ENCODE measurements around the gene PET117. TPM values are rescaled to one million over a fixed set of nuclear protein-coding genes. Genes with fewer than 3 reads are reported as not detected.

Gene PET117, protein sequence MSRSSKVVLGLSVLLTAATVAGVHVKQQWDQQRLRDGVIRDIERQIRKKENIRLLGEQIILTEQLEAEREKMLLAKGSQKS
- total RNA-seq = 13.9 and 17.6 TPM in 2 replicates

DNA sequence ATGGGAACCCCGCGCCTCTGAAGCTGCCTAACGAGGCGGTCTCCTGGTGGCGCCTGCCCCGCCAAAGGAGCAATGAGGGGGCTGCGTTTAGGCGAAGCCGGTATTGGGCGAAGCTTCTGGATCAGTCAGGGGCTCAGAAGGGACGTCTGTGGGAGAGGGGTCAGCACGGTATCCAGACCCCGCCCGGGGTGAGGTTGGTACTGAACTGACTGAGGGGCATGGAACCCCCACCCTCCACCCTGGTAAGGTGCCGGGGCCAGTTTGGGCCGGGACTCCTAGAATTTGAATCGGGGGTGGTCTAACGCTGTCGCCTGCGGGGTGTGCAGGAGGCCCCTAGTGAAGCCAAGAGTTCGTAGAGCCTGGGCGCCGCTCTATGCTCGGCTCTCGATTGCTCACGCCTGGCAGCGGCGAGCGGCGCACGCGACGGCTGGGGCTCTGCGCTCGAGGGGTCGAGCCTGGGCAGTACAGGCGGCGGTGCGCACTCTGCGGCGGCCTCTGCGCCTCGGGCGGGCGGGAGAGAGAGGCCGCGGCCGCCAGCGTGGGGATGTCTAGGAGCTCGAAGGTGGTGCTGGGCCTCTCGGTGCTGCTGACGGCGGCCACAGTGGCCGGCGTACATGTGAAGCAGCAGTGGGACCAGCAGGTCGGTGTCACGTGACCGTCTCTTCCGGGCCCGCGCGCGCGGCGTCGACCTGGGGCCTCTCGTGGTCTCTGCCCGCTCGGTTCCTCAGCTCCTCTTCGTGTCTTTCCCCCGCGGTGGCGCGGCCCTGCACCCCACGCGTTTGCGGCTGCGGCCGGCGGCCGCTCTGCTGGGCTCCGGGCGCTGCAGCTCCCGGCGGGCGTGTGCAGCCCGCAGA is at the start of gene PET117, which contains the start of gene KAT14:
Gene PET117, plus strand, starts transcription at position 452 of the 854 bp plus-strand sequence. Its CDS starts 93 bp downstream, at position 545.
Gene KAT14, plus strand, starts transcription at position 452 of the 854 bp plus-strand sequence. CDS start 4,798 bp downstream, outside the sequence.

Other genes with a start within 250 kb of the PET117 start
- gene SNX5, start 169.1 kb upstream of the PET117 start, total RNA-seq = 114 and 141 TPM in 2 replicates
- gene MGME1, start 168.8 kb upstream of the PET117 start, total RNA-seq = 7.1 and 19.4 TPM in 2 replicates
- not detected in 2 replicates for gene OVOL2, start 79.9 kb upstream of the PET117 start, total RNA-seq
- 14.5 and 18.1 TPM in 2 replicates for gene KAT14, start within 50 bp of the PET117 start, total RNA-seq
- gene ZNF133, start 150.7 kb downstream of the PET117 start, total RNA-seq = 21.8 and 28.6 TPM in 2 replicates